GM13976 (cell line): ENCODE data around the gene ENDOV.
"Not testable (repeated sequence)": the region's sequence is repeated elsewhere in the genome, so short reads cannot be mapped to it uniquely, and the experiment has no call there.

Experiments used
- DNase-seq: peaks from one replicate; pipeline ENCODE4 v3.0.0; 2012; ENCODE audit warnings: low spot score
- CTCF ChIP-seq: IDR thresholded peaks from 2 replicates; pipeline ENCODE4 v1.5.1; 2012; ENCODE audit warnings: borderline replicate concordance, mild to moderate bottlenecking; ENCODE audit not compliant: insufficient read depth; ENCODE audit errors: extremely low read depth, missing control alignments, control extremely low read depth
- in situ Hi-C: fragments of 300-500 bp; cut with MboI; formaldehyde crosslinking; loops from one replicate; pipeline ENCODE4 v1.12.0; 2022; ENCODE audit warnings: low sequenced_read_pairs, mixed read lengths, inconsistent platforms; ENCODE audit not compliant: unreplicated experiment

Gene ENDOV

GRCh38 chr17:80393961-80394360 lies 21.0 kb upstream of the ENDOV start:
- in situ Hi-C loops: no loop called here
- no peak for TF ChIP-seq CTCF

GRCh38 chr17:80394629-80395216 lies 20.2 kb upstream of the ENDOV start:
- DNase-seq: no peak
- TF ChIP-seq CTCF: no peak
- in situ Hi-C loops: no loop called here

More at GRCh38 chr17:80393961-80394360, 21.0 kb upstream of the ENDOV start:
- DNase-seq: no peak

GRCh38 chr17:80395402-80396151 lies 19.4 kb upstream of the ENDOV start:
- TF ChIP-seq CTCF: no peak
- DNase-seq: no peak
- in situ Hi-C loops: no loop called here

GRCh38 chr17:80396157-80397033 lies 18.6 kb upstream of the ENDOV start:
- in situ Hi-C loops: no loop called here
- TF ChIP-seq CTCF: no peak
- no peak for DNase-seq

- TF ChIP-seq CTCF: no peak
- in situ Hi-C loops: no loop called here
- DNase-seq: no peak
Measured at GRCh38 chr17:80397034-80397387, 18.0 kb upstream of the ENDOV start.

- no peak for TF ChIP-seq CTCF
- no peak for DNase-seq
- in situ Hi-C loops: no loop called here
Measured at GRCh38 chr17:80397686-80398085, 17.3 kb upstream of the ENDOV start.

GRCh38 chr17:80401086-80401485 lies 13.9 kb upstream of the ENDOV start:
- DNase-seq, in situ Hi-C loops: not testable (repeated sequence)

GRCh38 chr17:80402102-80402501 lies 12.9 kb upstream of the ENDOV start:
- DNase-seq, in situ Hi-C loops: not testable (repeated sequence)
